IPS DF 6.9 (cell line): Measurements from ENCODE around the gene UNCX.

Experiments
- DNase-seq: peaks from one replicate; pipeline ENCODE4 v3.0.0-alpha.2; 2013; ENCODE audit warnings: low read depth, low spot score
- H3K27ac ChIP-seq: one replicate; pipeline ENCODE4 v1.5.1; 2013; ENCODE audit warnings: low read length, control low read depth
- H3K27me3 ChIP-seq: 2 replicates; pipeline ENCODE4 v1.6.1; 2013; ENCODE audit warnings: mild to moderate bottlenecking, low read length; ENCODE audit not compliant: control insufficient read depth, insufficient read depth
- H3K36me3 ChIP-seq: 2 replicates; pipeline ENCODE4 v1.6.1; 2013; ENCODE audit warnings: low read length; ENCODE audit not compliant: control insufficient read depth, insufficient read depth
- H3K4me1 ChIP-seq: 2 replicates; pipeline ENCODE4 v1.6.1; 2013; ENCODE audit warnings: low read length; ENCODE audit not compliant: control insufficient read depth, insufficient read depth
- H3K4me3 ChIP-seq: 2 replicates; pipeline ENCODE4 v1.5.1; 2013; ENCODE audit warnings: mild to moderate bottlenecking, low read length
- H3K9me3 ChIP-seq: 2 replicates; pipeline ENCODE4 v1.6.1; 2013; ENCODE audit warnings: low read length, inconsistent platforms; ENCODE audit not compliant: control insufficient read depth, insufficient read depth
- WGBS: extraction: QIAGEN DNeasy Blood & Tissue Kit; methylation state at CpG from one replicate; pipeline ENCODE4 v1.1.7; 2013; ENCODE audit warnings: mixed read lengths, missing lambda C conversion rate; ENCODE audit not compliant: insufficient read length, insufficient coverage; 5-methylcytosine and 5-hydroxymethylcytosine counted together

The UNCX gene

DNA sequence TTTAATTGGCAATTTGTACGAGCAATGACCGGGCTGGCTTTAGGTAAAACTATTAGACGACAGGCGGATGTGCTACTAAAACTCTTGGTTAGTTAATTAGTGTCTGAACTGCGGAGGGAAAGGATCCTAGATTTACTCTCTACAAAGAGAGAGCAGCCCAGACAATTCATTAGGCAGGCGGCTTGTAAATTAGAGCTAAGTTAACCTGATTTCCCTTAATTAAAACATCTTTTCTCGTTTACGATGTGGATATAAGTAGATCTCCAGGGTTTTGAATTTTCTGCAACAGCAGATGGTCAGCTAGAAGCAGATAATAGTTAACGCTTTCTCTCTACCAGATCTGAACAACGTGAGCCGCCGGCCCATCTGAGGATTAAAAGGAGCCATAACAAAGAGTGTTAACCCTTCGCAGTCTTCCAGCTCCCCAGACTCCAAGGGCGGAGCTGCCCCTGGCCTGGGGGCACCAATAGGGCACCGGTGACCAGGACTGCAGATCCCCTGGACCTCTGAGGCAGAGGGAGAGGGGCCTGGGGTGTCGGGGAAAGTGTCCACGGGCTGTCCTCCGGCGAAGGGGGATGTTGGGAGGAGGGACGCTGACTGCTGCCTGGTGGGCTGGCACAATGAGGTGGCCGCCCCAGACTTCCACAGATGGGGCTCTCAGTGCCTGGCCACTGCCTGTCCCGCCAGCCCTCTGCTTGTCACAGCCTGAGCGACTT, 6.3 kb upstream of the UNCX start:
- peaks cover 70% of the 10 kb centered on the region for H3K27me3 ChIP-seq
- H3K4me3 ChIP-seq = no peak overlapping the region
- no peak for DNase-seq
- H3K9me3 ChIP-seq = no peaks in the 10 kb centered on the region
- no peak overlapping the region for H3K27ac ChIP-seq
- WGBS = no CpG with 5 or more reads among the region's 23 CpGs
- H3K4me1 ChIP-seq = peaks cover 10% of the 10 kb centered on the region
- H3K36me3 ChIP-seq = no peaks in the 10 kb centered on the region

DNA sequence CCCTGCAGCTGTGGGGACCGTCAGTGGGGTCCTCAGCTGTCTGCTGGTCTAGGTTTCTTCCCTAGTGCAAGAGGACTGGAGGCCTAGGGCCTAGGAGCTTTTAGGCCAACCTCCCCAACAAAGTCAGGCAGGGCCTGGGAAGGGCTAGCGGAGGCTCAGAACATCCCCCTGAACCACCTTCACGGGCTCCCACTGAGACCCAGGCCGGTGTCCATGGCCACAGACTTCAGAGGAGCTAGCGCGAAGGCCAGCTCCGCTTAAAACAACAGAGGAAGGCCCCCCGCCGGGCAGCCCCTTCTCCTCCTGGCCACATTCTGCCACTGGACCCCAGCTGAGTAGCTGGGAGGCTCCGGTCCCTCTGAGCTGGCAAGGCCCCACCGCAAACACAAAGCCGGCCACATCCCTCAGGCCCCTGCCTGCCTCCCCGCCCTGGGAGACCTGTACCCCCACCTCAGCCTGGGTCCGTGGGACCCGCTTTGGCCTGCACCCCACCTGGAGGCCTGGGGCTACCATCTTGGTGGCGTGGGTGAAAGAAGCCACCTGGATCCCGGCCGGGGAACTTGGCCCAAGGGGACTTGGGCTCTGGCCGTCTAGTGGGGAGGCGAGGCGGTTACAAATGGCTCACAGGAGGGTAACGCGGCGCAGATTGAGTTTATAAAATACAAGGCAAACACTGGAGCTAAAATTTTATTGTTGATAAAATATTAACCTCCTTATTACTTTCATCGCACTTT, 5.4 kb upstream of the UNCX start:
- Histone ChIP-seq H3K27ac (no peak overlapping the region), H3K9me3 (no peaks in the 10 kb centered on the region), H3K27me3 (peaks cover 72% of the 10 kb centered on the region), H3K36me3 (no peaks in the 10 kb centered on the region), H3K4me3 (no peak overlapping the region), H3K4me1 (peaks cover 10% of the 10 kb centered on the region)
- DNase-seq = no peak
- WGBS = no CpG with 5 or more reads among the region's 25 CpGs

DNA sequence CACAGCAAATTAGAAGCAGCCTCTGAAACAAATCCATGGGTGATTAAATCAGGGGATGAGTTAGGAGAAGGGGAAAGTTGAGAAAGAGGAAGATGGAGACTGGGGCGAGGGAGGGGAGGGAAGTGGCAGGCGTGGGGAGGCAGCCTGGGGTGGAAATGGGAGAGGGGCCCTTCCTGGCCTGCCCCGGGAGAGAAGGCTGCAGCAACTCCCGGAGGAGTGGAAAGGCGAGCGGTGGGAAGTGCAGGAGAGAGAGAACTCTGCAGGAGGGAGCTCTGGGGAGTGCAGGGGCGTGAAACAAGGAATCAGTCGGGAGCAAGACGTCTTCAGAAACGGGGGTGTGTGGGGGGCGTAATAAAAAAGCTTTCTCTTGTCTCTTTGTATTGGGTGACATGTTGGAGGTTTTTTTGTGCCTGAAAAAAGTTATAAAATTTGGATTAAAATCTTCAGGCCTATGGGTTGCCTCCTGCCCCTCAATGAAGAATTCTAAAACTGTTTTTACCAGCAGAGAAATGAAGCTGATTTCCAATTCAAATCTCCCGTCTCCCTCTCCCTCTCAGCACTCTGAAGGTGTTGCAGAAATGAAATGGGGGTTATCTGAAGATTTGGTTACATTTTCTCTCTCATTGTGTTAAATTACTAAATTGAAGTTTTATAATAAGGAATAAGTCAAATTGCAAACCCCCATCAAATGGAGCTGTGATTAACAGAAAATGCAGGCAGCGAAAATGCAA, 4.7 kb upstream of the UNCX start:
- Histone ChIP-seq H3K36me3 (no peaks in the 10 kb centered on the region), H3K27me3 (peaks cover 69% of the 10 kb centered on the region), H3K9me3 (no peaks in the 10 kb centered on the region), H3K27ac (no peak overlapping the region), H3K4me1 (peaks cover 10% of the 10 kb centered on the region), H3K4me3 (no peak overlapping the region)
- no CpG with 5 or more reads among the region's 13 CpGs for WGBS
- DNase-seq = no peak

DNA sequence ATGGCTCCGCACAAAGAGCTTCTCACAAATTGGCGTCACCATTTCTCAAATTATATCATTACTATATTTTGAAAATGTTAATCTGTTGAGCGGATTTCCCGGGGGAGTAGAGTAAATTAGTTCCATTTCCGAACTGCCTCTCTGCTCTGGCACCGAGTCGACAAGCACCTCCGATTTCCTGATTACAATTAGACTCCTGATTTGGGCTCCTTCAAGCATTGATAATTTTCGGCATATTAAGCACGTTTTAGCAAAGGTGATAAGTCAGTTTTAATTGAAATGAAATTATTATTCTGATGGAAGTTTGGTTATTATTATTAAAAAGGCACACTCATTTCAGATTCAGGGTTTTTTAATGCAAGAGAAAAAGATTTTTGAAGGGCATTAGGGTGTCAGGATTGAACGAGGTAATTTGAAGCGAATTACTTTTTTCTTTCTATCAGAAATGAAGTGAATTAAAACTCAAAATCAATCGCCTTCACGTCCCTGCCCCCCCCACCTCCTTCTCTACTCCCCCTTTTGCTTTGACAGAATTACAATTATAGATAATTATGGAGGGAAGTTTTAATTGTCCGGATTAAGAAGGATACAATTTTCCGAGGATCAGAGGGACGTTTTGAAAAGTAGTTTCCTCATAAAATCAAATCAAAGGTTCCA, 4.0 kb upstream of the UNCX start:
- WGBS = no CpG with 5 or more reads among the region's 17 CpGs
- peaks cover 66% of the 10 kb centered on the region for H3K27me3 ChIP-seq
- H3K27ac ChIP-seq = no peak overlapping the region
- H3K4me1 ChIP-seq = peaks cover 10% of the 10 kb centered on the region
- H3K4me3 ChIP-seq = no peak overlapping the region
- H3K36me3 ChIP-seq = no peaks in the 10 kb centered on the region
- no peaks in the 10 kb centered on the region for H3K9me3 ChIP-seq
- DNase-seq = no peak

DNA sequence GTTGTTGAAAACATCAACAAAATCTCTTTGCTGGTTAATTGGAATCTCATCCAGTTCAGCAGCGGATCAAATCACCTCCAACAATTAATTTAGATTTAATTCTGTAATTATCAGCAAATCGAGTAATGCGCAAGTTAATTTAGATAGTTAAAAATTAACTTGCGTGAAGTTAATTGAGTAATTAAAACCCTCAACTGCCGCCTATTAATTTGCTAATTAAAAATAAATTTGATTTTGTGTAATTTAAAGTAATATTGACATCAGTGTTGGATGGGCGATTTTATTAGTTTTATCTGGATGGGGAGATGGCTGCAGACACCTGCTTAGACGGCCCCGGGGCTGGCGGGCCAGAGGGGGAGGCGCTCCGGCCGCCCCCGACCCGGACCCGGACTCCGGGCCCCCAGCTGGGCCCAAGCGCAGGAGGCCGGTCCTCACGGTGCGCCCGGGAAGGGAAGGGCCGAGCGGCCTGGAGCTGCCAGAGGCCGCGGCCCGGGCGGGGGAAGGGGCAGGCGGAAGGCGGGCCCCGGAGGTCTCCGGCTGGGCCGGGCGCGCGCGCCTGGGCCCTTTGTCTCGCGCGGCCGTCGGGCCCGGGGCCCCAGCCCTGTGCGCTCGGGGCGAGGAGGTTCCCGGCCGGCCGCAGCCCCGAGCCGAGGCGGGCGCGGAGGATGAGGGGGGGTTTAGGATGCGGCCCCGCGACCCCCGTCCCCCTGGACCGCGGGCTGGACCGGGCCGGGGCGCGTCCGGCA, 3.3 kb upstream of the UNCX start:
- no peak overlapping the region for H3K27ac ChIP-seq
- H3K36me3 ChIP-seq = no peaks in the 10 kb centered on the region
- H3K27me3 ChIP-seq = peaks cover 67% of the 10 kb centered on the region
- peak overlapping the region; percentile 10; the same call in 1 of the 2 replicates for H3K4me3 ChIP-seq
- 100% methylated on average over 1 of the region's 64 CpGs for WGBS
- H3K4me1 ChIP-seq = peaks cover 11% of the 10 kb centered on the region
- H3K9me3 ChIP-seq = no peaks in the 10 kb centered on the region
- no peak for DNase-seq

DNA sequence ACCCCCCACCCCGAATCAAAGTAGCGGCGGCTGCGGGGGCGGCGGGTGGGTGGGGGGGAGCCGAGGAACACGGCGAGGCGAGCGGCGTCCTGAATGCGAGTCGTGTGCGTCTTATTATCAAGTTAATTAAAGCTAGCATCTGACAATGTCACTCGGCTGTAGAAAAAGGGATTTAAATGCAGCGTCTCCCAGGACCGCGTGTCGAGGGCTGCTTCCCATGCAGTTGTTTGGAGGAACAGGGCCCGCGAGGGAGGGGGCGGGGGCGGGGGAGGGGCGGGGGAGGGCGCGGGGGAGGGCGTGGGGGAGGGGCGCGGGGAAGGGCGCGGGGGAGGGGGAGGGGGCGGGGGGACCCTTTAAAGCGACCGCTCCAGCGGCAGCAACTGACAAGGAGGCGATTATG, 2.7 kb upstream of the UNCX start:
- H3K9me3 ChIP-seq = no peaks in the 10 kb centered on the region
- WGBS = no CpG with 5 or more reads among the region's 37 CpGs
- H3K36me3 ChIP-seq = no peaks in the 10 kb centered on the region
- peaks cover 69% of the 10 kb centered on the region for H3K27me3 ChIP-seq
- no peak overlapping the region for H3K27ac ChIP-seq
- no peak overlapping the region; the same call in 1 of the 2 replicates for H3K4me3 ChIP-seq
- DNase-seq = no peak
- H3K4me1 ChIP-seq = peaks cover 12% of the 10 kb centered on the region

DNA sequence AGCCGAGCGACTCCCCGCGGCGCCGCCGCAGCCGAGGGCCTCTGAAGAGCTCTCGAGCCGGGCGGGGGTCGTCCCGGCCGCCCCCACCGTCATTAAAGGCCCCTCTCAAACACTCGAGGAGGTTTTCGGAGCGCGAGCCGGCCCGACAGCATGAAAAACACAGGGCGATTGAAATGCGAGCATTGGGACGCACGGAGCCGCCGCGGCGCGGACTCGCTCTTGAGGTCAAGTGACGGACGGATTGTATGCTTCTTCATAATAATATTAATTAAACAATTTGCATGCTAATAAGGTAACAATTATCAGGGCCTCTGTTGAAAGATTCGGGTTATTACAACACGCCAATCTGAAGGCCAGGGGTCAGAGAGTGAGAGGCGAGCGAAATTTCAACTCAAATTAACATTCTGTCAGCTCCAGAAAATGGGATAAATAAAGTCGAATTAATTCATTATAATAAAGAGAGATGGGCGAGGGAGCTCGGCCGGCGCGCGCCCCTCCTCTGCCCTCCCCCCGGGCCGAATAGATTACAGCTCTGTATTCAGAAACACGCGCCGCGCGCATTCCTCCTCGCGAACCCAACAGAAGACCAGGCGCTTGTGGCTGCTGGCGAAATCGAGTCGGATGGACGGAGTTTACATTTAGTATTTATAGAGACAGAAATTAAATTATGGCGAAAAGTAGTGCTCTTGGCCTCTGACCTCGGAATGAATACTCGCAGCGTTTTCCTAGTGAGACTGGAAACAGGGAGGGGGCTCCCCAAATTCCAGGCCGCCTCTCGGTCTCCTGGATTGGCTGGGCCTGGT, 2.1 kb upstream of the UNCX start:
- H3K27me3 ChIP-seq = peaks cover 71% of the 10 kb centered on the region
- DNase-seq = no peak
- H3K9me3 ChIP-seq = no peaks in the 10 kb centered on the region
- no peak overlapping the region for H3K27ac ChIP-seq
- H3K4me3 ChIP-seq = no peak overlapping the region
- H3K4me1 ChIP-seq = peaks cover 16% of the 10 kb centered on the region
- WGBS = no CpG with 5 or more reads among the region's 64 CpGs
- no peaks in the 10 kb centered on the region for H3K36me3 ChIP-seq

DNA sequence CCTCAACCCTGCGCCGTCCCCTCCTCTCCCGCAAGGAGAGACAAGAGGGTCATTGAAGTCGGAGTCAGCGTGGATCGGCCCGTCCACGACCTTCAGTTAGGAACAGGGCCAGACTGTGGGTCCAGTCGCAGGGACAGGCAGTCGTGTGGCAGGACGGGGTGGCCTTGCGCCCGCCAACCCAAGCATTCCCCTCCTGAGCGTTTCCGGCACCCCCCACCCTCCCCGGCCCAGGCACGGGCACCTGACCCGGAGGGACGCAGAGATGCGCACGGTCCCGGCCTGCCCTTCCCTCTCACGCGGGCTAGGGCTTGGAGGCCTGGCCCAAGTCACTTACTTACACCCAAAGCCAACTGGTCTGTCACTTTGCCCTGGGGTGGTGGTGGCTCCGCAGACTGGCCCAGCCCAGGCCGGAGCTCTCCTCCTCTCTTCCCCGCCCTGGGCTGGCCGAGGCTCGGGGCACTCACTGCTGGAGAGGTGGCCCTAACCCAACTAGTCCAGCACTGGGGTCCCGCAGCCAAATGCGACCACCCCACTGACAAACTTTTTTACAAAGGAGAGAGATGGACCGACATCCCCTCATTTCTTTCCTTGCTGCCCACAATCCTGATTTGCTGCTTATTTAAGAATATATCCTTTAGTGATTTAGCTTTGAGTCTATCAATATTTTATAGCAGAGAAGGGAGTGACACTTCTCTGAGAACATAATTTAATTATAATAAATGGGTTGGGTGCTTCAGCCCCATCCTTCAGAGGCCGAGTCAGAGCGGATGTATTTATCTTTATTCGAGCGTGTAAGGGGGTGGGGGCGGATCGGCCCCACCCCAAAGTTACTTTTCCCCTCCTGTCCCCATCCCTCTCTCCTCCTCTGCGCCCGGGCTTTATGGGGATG, 1.2 kb upstream of the UNCX start:
- no peaks in the 10 kb centered on the region for H3K9me3 ChIP-seq
- peaks cover 16% of the 10 kb centered on the region for H3K4me1 ChIP-seq
- H3K27ac ChIP-seq = no peak overlapping the region
- H3K36me3 ChIP-seq = no peaks in the 10 kb centered on the region
- H3K4me3 ChIP-seq = no peak overlapping the region
- H3K27me3 ChIP-seq = peaks cover 67% of the 10 kb centered on the region
- no peak for DNase-seq
- WGBS = no CpG with 5 or more reads among the region's 40 CpGs

DNA sequence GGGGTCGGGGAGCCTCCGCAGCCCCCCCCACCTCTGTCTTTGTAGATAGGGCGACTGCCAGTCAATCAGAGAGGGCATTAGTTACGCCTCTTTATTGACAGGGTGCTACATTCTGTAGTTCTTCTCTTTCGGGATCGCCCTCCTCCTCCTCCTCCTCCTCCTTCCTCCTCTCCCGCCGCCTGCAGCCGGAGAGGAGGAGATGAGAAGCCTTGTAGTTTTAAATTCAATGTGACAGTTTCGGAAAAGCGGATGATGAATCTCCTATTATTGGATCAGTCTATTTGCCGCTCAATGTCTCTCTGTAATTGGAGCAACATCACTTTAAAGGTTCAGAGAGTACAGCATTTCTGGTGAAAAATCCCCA, 587 bp upstream of the UNCX start:
- WGBS = no CpG with 5 or more reads among the region's 12 CpGs
- peaks cover 10% of the 10 kb centered on the region; the same call in 1 of the 2 replicates for H3K4me1 ChIP-seq
- no peak for DNase-seq
- H3K27ac ChIP-seq = no peak overlapping the region
- H3K9me3 ChIP-seq = no peaks in the 10 kb centered on the region
- no peaks in the 10 kb centered on the region for H3K36me3 ChIP-seq
- peaks cover 65% of the 10 kb centered on the region for H3K27me3 ChIP-seq
- no peak overlapping the region for H3K4me3 ChIP-seq
